SK-N-SH treated with all-trans-retinoic acid at 6 μM for 48 hours (cell line): ENCODE data around the gene ATP6V0D1.

ENCODE experiments used
- ATAC-seq: fragments of 200-7000 bp; cut with Tn5 transposase; 3 replicates; pipeline ENCODE4 v1.9.1; 2020; ENCODE audit warnings: mild to moderate bottlenecking, moderate library complexity
- BACH2 ChIP-seq: fragments of 250-450 bp; sonication (Bioruptor Pico); IDR thresholded peaks from 2 replicates; pipeline ENCODE4 v1.9.0; 2021; ENCODE audit warnings: mild to moderate bottlenecking, borderline replicate concordance
- CREB5 ChIP-seq: fragments of 250-450 bp; sonication (Bioruptor Pico); IDR thresholded peaks from 2 replicates; pipeline ENCODE4 v1.5.1; 2020; ENCODE audit warnings: low read depth, mild to moderate bottlenecking, moderate library complexity
- CSDC2 ChIP-seq: fragments of 250-450 bp; sonication (Bioruptor Pico); IDR thresholded peaks from 2 replicates; pipeline ENCODE4 v1.5.0; 2020; ENCODE audit warnings: mild to moderate bottlenecking, moderate library complexity
- CSRNP3 ChIP-seq: fragments of 250-450 bp; sonication (Bioruptor Pico); IDR thresholded peaks from 2 replicates; pipeline ENCODE4 v1.5.1; 2021; ENCODE audit warnings: mild to moderate bottlenecking, moderate library complexity
- ESRRG ChIP-seq: fragments of 250-450 bp; sonication (Bioruptor Pico); IDR thresholded peaks from 2 replicates; pipeline ENCODE4 v1.6.1; 2021; ENCODE audit warnings: mild to moderate bottlenecking
- GLIS3 ChIP-seq: fragments of 250-450 bp; sonication (Bioruptor Pico); IDR thresholded peaks from 2 replicates; pipeline ENCODE4 v1.5.0; 2020; ENCODE audit warnings: mild to moderate bottlenecking, moderate library complexity
- OSR1 ChIP-seq: fragments of 250-450 bp; sonication (Bioruptor Pico); IDR thresholded peaks from 2 replicates; pipeline ENCODE4 v1.8.0; 2022; ENCODE audit warnings: moderate library complexity, mild to moderate bottlenecking, inconsistent platforms
- POU6F1 ChIP-seq: fragments of 250-450 bp; sonication (Bioruptor Pico); IDR thresholded peaks from 2 replicates; pipeline ENCODE4 v1.8.0; 2021; ENCODE audit warnings: low read depth, mild to moderate bottlenecking, moderate library complexity, borderline replicate concordance
- PPARA ChIP-seq: fragments of 250-450 bp; sonication (Bioruptor Pico); IDR thresholded peaks from 2 replicates; pipeline ENCODE4 v1.5.0; 2020; ENCODE audit warnings: mild to moderate bottlenecking, borderline replicate concordance
- RARB ChIP-seq: fragments of 250-450 bp; sonication (Bioruptor Pico); IDR thresholded peaks from 2 replicates; pipeline ENCODE4 v1.8.0; 2021; ENCODE audit warnings: mild to moderate bottlenecking, moderate library complexity
- SNAI2 ChIP-seq: fragments of 250-450 bp; sonication (Bioruptor Pico); IDR thresholded peaks from 2 replicates; pipeline ENCODE4 v1.5.0; 2020; ENCODE audit warnings: mild to moderate bottlenecking, moderate library complexity
- TSHZ2 ChIP-seq: fragments of 250-450 bp; sonication (Bioruptor Pico); IDR thresholded peaks from 2 replicates; pipeline ENCODE4 v1.5.0; 2020; ENCODE audit warnings: mild to moderate bottlenecking, moderate library complexity
- ZC3H10 ChIP-seq: fragments of 250-450 bp; sonication (Bioruptor Pico); IDR thresholded peaks from 2 replicates; pipeline ENCODE4 v1.5.1; 2021; ENCODE audit warnings: mild to moderate bottlenecking, moderate library complexity
- ZFP3 ChIP-seq: fragments of 250-450 bp; sonication (Bioruptor Pico); IDR thresholded peaks from 2 replicates; pipeline ENCODE4 v1.5.0; 2020; ENCODE audit warnings: mild to moderate bottlenecking, moderate library complexity
- ZFP30 ChIP-seq: fragments of 450-650 bp; formaldehyde crosslinking; IDR thresholded peaks from 2 replicates; pipeline ENCODE4 v1.5.0; 2022; ENCODE audit warnings: mild to moderate bottlenecking, moderate library complexity
- ZNF70 ChIP-seq: fragments of 450-650 bp; formaldehyde crosslinking; IDR thresholded peaks from 2 replicates; pipeline ENCODE4 v1.5.0; 2020; ENCODE audit warnings: mild to moderate bottlenecking, moderate library complexity
- ZNF8 ChIP-seq: fragments of 450-650 bp; formaldehyde crosslinking; IDR thresholded peaks from 2 replicates; pipeline ENCODE4 v1.5.0; 2020; ENCODE audit warnings: mild to moderate bottlenecking, moderate library complexity

The ATP6V0D1 gene

GRCh38 chr16:67389911-67390815 is 90.8 kb downstream of the ATP6V0D1 start (continued):
- no peak for TF ChIP-seq POU6F1 (CRISPR knock-in tag)

GRCh38 chr16:67388591-67388990 is 92.4 kb downstream of the ATP6V0D1 start:
- ATAC-seq, result no peak

GRCh38 chr16:67388191-67388590 is 92.8 kb downstream of the ATP6V0D1 start:
- ATAC-seq, result no peak
- TF ChIP-seq ZFP30 (CRISPR knock-in tag), result no peak
- no peak for TF ChIP-seq TSHZ2 (CRISPR knock-in tag)
- no peak for TF ChIP-seq CREB5
- TF ChIP-seq ZNF8 (CRISPR knock-in tag), result no peak
- no peak for TF ChIP-seq ESRRG (CRISPR knock-in tag)
- TF ChIP-seq OSR1 (CRISPR knock-in tag), result no peak
- TF ChIP-seq CSDC2 (CRISPR knock-in tag), result no peak

More at GRCh38 chr16:67388591-67388990, 92.4 kb downstream of the ATP6V0D1 start:
- TF ChIP-seq POU6F1 (CRISPR knock-in tag), result no peak
- no peak for TF ChIP-seq BACH2
- TF ChIP-seq CSRNP3 (CRISPR knock-in tag), result no peak
- TF ChIP-seq TSHZ2 (CRISPR knock-in tag), result no peak
- no peak for TF ChIP-seq GLIS3
- TF ChIP-seq ZFP30 (CRISPR knock-in tag), result no peak
- TF ChIP-seq RARB, result no peak
- no peak for TF ChIP-seq CREB5
- TF ChIP-seq ZNF70, result no peak
- TF ChIP-seq PPARA (CRISPR knock-in tag), result no peak
- no peak for TF ChIP-seq SNAI2 (CRISPR knock-in tag)
- no peak for TF ChIP-seq ZFP3 (CRISPR knock-in tag)
- no peak for TF ChIP-seq ZC3H10
